Measurements from ENCODE around the gene CELF2.
"Not testable (repeated sequence)": the region's sequence is repeated elsewhere in the genome, so short reads cannot be mapped to it uniquely, and the experiment has no call there.

Gene CELF2

GRCh38 chr10:11335167-11335652 lies 317.5 kb downstream of the CELF2 start:
- DNase-seq, result no peak

- no peak for DNase-seq
Measured at GRCh38 chr10:11335881-11336430, 318.3 kb downstream of the CELF2 start.

GRCh38 chr10:11336722-11337162 lies 319.1 kb downstream of the CELF2 start:
- DNase-seq, result peak; percentile 35

- DNase-seq, result no peak
Measured at GRCh38 chr10:11337516-11337915, 319.8 kb downstream of the CELF2 start.

GRCh38 chr10:11338160-11338844 lies 320.6 kb downstream of the CELF2 start:
- DNase-seq, result no peak

- no peak for DNase-seq
Measured at GRCh38 chr10:11339013-11339412, 321.3 kb downstream of the CELF2 start.

GRCh38 chr10:11339660-11340059 lies 322.0 kb downstream of the CELF2 start:
- no peak for DNase-seq

GRCh38 chr10:11341283-11341960 lies 323.8 kb downstream of the CELF2 start:
- no peak for DNase-seq

GRCh38 chr10:11344081-11344480 lies 326.4 kb downstream of the CELF2 start:
- no peak for DNase-seq

GRCh38 chr10:11344550-11344949 lies 326.9 kb downstream of the CELF2 start:
- no peak for DNase-seq

GRCh38 chr10:11345224-11346054 lies 327.8 kb downstream of the CELF2 start:
- DNase-seq, result no peak

GRCh38 chr10:11347580-11347979 lies 329.9 kb downstream of the CELF2 start:
- DNase-seq, result not testable (repeated sequence)

GRCh38 chr10:11351801-11352200 lies 334.1 kb downstream of the CELF2 start:
- no peak for DNase-seq

- DNase-seq, result no peak
Measured at GRCh38 chr10:11353006-11353896, 335.6 kb downstream of the CELF2 start.

GRCh38 chr10:11354823-11355222 lies 337.2 kb downstream of the CELF2 start:
- no peak for DNase-seq

- DNase-seq, result no peak
Measured at GRCh38 chr10:11355592-11355991, 337.9 kb downstream of the CELF2 start.

GRCh38 chr10:11357439-11357838 lies 339.8 kb downstream of the CELF2 start:
- DNase-seq, result peak; percentile 37

GRCh38 chr10:11358011-11358410 lies 340.3 kb downstream of the CELF2 start:
- no peak for DNase-seq

GRCh38 chr10:11358923-11359575 lies 341.4 kb downstream of the CELF2 start:
- no peak for DNase-seq

- DNase-seq, result peak; percentile 47
Measured at GRCh38 chr10:11359869-11360268, 342.2 kb downstream of the CELF2 start.

GRCh38 chr10:11363497-11363896 lies 345.8 kb downstream of the CELF2 start:
- no peak for DNase-seq

All from right hindlimb (tissue), 1 donor.